Sciatic nerve (tissue), 2 donors: ENCODE data around the gene EHMT1. TPM values are rescaled to one million over a fixed set of nuclear protein-coding genes. Genes with fewer than 3 reads are reported as not detected.

ENCODE experiments used
- ATAC-seq: fragments of 200-7000 bp; cut with Tn5 transposase; one replicate; pipeline ENCODE4 v1.9.1; 2020; ENCODE audit warnings: mild to moderate bottlenecking, moderate library complexity
- DNase-seq: peaks from one replicate; pipeline ENCODE4 v3.0.0-alpha.2; 2020; ENCODE audit warnings: low spot score
- intact Hi-C: fragments of 100-400 bp; cut with DNase I; formaldehyde crosslinking; loops from one replicate; pipeline ENCODE4 v1.14.2; 2022
- total RNA-seq: library from RNA; stranded (reverse); fragmentation: NEBNext Ultra II Directional; extraction: Animal tissue kit (Norgen Biotek cat#: 25700); gene quantifications from one replicate; pipeline ENCODE4 v1.2.1, GENCODE V29; 2021
- donor health status: DM: no; HTN: no; CAD: no.
- donor health status: DM: no; HTN: no; CAD: no.

The EHMT1 gene
- total RNA-seq, 1 donor from 2014 or later: 104 TPM

DNA sequence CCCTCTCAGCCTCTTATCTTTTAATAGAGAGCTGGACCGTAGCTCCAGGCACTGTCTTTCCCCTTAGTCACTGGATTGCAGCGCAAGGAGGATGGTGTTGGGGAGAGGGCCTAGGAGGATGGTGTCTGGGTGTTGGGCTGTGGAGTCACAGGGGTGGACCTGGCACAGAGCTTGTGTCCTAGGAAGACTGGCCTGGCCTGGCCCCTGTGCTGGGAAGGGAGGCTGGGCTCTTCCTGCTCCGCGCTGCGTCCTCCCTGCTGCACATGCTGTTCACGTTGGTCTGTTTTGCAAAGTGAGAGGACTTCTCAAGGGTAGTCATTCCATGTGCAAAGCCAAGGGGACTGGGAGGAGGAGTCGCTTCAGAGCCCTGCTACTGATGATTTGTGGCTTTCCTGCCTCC is 123.9 kb downstream of the EHMT1 start:
- intact Hi-C loops: no loop called here
- ATAC-seq (no peak), DNase-seq (no peak)

DNA sequence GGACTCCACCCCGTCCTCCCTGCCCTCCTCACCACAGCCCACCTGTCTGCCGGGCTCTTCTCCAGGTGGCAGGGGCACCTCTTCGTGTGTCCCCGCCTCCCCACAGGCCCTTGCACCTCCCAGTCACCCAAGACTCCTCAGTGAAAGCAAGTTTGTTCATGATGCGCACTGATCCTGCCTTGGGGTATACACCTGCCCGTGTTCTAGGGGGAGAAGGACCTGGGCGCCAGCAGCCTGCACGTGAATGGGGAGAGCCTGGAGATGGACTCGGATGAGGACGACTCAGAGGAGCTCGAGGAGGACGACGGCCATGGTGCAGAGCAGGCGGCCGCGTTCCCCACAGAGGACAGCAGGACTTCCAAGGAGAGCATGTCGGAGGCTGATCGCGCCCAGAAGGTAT is 124.9 kb downstream of the EHMT1 start:
- intact Hi-C loops: no loop called here
- ATAC-seq: no peak
- no peak for DNase-seq

DNA sequence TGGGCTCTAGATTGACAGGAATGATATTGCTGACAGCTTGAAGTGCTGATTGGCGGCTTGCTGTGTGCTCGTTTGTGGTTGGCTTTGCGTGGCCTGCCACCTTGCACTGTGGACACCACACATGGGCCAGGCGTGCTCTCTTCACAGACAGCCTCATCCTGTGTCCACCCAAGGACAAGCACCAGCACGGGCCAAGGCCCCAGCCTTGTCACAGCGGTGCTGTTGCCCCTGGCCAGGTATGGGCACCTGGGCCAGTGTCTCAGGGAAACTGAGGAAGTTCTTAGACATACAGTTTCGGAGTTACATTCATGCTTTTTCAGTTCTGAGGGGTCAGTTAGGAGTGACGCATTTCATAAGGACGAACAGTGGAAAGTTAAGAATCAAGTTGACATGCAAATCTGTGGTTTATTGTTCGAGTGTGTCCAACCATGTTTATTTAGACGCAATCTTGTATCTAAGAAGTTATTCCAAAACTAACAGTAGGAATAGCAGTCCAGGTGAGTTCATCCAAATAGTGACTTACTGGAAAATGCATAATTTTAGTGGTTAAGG is 125.9 kb downstream of the EHMT1 start:
- intact Hi-C loops: no loop called here
- ATAC-seq: no peak
- DNase-seq: no peak

DNA sequence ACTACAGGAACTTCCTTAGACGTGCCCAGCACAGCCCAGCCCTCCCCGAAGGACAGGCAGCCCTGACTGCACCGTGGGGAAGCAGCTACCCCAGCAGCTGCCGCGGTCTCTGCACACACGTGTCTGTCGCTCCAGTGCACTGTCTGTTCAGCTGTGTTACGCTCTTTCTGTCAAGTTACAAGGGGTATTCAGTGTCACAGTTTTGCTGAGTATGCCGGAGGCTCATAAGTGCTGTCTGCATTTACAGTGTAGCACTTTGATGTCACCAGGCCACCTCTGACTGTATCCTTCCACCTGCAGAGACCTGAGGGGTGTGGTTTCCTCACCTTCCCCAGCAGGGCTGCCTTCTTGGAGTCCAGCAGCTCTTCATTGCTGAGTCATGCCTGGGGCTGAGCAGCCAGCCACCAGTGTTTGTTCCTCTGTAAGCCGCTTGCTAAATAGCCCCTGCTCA is 126.8 kb downstream of the EHMT1 start:
- intact Hi-C loops: no loop called here
- ATAC-seq (no peak), DNase-seq (no peak)

DNA sequence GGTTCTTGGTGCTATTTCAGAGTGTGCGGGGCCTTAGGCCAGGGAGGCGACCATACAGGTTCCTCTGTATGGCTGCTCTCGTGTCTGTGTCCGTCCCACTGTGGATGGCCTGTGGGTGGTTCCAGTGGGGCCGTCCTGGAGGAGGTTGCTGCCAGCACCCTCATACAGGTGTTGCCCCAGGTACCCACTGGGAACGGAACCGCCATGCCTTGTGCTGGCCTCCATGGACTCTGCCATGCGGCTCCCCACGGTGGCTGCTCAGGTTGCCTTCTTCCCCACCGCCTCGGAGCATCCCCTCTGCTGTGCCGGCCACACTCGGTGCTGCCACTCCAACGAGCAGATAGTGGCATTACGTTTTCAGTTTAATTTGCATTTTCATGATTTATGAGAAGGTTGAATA is 129.5 kb downstream of the EHMT1 start:
- intact Hi-C loops: no loop called here
- ATAC-seq (no peak), DNase-seq (no peak)

DNA sequence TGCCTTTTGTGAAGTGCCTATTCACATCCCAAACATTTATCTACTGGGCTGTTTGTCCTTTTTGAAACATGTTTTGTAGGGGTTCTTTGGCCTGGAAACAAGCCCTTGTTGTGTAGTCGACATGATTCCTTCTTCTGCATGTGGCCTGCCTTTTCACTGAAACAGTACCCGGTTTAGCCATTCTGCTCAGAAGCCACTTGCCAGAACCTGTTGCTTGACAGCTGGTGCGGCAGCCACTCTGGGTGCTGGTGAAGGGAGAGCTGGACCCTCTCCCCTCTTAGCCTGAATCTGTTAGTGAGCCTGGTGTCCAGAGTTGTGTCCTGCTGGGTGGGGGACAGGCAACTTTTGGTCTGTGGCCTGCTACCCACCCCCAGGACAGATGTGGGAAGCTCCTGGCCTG is 129.9 kb downstream of the EHMT1 start:
- ATAC-seq (no peak), DNase-seq (no peak)
- intact Hi-C loops: no loop called here

DNA sequence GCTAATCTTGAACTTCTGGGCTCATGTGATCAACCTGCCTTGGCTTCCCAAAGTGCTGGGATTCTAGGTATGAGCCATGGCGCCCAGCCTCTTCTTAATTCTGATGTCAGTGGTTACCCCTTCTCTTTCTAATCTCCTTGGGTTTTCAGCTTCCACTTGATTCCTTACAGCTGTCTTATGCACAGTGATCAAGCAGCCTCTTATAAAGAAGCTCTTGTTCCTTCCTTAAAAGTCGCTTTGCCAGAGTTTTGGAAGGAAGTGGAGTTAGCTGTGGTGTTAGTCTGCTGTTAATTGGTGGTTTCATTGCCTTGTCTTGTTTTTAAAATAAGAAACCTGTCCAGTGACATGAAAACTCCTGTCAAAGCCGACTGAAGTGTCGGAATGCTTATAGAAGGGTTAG is 130.7 kb downstream of the EHMT1 start:
- intact Hi-C loops: no loop called here
- ATAC-seq (peak; percentile 39), DNase-seq (no peak)

DNA sequence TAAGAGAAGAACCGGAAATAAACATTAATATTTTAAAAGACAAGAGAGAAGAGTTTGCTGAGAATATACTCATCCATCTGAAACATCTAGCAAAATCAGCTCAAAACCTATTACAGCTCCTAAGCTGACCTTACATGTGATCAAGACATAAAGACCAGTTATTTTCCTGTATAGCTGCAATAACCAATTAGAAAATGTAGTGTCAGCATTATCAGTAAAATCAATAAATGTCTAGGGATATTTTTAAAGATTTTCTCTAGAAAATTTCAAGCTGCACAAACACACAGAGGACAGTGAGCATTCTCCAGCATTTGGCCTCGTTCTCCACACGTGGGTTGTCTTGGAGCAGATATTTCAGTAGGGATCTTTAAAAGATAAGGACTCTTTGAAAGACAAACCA is 131.2 kb downstream of the EHMT1 start:
- intact Hi-C loops: no loop called here
- no peak for ATAC-seq
- no peak for DNase-seq

DNA sequence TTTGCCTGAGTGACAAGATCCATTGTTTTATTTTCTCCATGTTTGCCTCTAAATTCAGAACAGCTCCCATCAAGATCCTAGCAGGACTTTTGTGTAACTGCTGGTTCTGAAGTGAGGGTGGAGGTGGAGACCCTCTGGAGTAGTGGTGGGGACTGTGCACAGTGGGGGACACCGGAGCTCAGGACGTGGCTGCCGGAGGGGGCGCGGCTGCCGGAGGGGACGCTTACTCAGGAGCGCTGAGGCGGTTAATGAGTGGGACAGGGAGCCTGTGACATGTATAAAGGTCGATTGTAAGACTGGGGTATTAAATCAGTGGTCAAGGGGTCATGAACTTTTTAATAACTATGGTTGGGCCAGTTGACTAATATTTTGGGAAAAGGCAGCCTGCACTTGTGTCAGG is 131.8 kb downstream of the EHMT1 start:
- DNase-seq (no peak), ATAC-seq (no peak)
- intact Hi-C loops: no loop called here

DNA sequence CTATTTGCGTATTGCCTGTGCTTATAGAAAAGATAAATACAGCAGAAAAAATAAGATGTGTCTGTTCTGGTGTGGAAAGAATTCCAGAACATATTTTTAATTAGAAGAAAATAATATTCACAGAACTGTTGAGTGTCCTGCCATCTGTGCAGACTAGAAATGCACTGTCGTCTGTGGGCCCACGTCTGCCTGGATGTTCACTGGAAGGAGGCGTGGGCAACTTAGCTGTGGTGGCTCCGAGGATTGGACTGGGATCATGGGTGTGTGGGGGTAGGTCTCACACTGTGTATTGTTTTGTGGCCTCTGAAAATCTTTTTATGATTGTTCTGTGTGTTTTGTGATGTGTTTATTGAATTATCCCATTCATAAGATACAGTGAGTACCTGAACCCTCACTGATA is 132.8 kb downstream of the EHMT1 start:
- ATAC-seq (no peak), DNase-seq (no peak)
- intact Hi-C loops: no loop called here

DNA sequence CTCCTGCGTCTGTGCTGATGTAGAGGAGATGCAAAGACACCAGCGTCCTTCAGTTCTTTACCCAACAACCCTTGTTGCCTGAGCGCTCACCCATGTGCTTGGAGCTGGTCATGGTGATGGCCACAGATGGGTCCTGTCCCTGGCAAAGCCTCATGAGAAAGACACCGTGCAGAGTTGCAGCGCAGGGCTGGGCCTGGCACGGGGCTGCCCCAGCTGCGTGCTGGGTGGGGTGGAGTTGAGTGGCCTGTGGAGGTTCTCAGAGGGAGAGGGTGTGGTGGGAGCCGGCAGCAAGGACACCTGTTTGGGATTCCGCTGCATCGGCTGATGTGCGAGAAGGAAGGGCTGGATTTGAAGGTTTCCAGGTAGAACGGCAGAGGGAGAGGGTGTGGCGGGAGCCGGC is 133.6 kb downstream of the EHMT1 start:
- DNase-seq (no peak), ATAC-seq (no peak)
- intact Hi-C loops: no loop called here

DNA sequence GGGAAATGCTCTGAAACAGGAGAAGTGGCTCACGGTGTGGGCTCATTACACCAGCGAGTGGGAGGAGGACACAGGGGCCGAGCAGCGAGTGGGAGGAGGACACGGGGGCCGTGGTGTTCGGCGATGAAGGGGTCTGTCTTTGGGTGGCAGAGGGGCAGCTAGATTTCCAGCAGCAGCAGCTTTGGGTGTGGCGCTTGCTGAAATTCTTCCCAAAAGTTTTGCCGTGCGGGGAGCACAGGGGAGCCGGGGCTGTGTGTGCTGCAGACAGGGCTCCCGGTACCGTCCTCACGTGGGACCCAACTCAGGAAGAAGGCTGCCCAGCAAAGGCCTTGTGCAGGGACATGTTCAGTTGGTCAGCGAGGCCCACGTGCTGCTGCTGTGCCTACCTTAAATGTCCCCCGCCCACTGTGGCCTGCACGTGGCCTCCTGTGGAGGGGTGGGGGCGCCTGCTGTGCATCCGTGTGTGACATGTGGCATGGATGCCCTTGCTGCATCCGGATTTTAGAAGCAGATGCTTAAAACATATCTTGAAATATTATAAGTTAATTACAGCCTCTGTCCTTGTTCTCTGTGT is 134.5 kb downstream of the EHMT1 start:
- ATAC-seq (no peak), DNase-seq (no peak)
- intact Hi-C loops: no loop called here

DNA sequence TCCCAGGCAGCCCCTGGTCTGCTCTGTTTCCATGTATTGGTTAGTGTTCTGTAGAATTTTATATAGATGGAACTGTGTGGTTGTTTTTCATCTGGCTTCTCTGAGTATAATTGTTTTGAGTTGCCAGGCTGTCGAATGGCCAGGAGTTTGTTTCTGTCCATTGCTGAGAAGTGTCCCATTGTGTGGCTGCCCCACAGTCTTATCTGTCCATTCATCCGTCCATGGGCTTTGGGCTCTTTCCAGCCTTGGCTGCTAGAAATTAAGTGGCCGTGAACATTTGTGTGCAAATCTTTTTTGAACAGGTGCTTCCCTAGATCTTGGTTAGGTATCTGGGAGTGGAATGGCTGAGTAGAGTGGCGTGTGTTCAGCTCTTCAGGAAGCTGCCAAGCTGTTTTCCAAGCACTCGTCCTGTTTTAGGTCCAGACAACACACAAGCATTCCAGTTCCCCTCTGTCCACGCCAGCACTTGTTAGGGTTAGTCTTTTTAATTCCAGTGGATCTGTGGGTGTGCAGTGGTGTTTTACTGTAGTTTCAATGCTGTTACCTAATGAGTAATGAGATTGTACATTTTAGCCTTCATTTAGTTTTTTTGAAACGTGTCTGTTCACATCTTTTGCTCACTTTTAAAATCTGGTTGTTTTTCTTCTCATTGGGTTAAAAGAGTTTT is 136.6 kb downstream of the EHMT1 start:
- ATAC-seq (no peak), DNase-seq (no peak)
- intact Hi-C loops: no loop called here

DNA sequence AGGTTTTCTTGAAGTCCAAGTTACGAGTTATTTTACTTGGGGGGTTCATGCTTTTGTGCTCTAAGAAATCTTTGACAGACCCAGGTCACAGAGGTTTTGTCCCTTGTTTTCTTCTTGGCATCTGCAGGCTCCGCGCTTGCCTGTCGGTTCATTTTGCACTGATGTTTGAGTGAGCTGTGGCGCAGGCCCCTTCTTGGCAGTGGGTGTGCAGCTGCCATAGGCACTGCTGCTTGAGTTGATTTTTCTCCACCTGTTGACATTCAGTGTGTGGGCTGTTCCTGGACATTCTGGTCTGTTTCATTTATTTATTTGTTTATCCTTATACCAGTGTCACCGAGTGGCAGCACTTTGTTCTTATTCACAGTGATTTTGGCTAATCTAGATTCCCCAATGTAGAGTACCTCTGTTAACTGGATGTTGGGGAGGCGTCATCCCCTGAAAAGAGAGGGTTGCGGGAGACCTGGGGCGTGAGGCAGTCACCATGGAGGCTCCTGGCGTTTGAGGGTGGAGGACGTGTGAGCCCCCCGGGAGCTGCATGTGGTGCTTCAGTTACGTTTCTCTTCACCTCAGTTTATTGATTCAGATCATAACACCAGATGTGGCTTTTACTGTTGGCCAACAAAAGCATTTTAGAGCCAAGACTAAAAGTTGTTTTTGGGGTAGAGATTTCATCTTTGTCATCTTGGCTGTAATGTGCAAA is 137.4 kb downstream of the EHMT1 start:
- DNase-seq: no peak
- peak; percentile 70 for ATAC-seq
- intact Hi-C loops: no loop called here

DNA sequence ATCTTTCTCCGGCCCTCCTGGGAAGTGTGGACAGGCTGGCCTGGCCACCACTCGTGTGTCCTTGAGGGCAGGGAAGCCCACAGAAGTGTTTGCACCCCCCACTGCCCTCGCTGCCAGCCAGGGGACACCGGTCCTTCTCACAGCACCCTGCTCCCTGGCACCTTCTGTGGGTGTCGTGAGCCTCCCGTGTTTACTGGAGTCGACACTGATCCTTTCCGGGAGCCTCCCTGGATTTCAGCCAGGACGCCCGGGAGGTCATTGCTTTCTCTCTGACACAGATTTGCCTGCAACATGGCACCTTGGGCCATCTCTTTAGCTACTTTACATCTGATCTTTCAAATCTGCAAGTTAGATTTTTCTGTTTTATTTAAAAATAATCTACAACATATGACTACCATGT is 138.3 kb downstream of the EHMT1 start:
- no peak for ATAC-seq
- DNase-seq: no peak
- intact Hi-C loops: no loop called here

DNA sequence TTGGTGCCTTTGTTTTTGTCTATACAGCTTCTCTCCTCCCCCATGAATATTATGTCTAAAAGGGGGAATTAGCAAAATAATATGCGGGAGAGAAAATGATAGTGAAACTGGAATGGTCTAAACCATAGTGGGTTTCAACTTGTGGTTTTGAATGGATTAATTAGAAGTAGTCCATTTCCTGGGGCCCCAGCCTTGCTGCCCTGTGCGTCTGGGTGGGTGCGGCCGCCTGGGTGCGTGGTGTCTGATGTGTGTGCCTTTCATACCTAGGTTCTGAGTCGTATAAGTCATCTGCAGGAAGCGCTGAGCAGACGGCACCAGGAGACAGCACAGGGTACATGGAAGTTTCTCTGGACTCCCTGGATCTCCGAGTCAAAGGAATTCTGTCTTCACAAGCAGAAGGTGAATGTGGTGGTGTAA is 138.8 kb downstream of the EHMT1 start:
- intact Hi-C loops: no loop called here
- ATAC-seq (no peak), DNase-seq (no peak)

DNA sequence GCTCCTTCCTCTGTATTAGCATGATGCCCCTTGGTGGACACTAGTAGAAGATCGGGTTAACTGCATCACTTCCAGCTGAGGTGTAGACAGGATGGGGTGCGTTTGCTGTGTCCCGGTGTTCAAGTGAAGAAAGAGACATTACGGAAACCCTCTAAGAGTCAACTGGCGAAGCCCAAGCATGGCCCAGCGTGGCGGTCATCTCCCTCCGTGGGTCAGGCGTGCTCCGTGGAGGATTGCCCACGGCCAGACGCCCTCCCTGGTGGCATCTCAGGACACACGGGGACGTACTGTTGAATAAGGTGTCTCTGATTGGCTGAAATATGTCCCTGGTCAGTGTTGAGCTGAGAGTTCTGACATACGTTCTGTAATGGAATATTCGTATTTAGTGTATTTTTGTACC is 139.3 kb downstream of the EHMT1 start:
- intact Hi-C loops: no loop called here
- DNase-seq (no peak), ATAC-seq (no peak)

DNA sequence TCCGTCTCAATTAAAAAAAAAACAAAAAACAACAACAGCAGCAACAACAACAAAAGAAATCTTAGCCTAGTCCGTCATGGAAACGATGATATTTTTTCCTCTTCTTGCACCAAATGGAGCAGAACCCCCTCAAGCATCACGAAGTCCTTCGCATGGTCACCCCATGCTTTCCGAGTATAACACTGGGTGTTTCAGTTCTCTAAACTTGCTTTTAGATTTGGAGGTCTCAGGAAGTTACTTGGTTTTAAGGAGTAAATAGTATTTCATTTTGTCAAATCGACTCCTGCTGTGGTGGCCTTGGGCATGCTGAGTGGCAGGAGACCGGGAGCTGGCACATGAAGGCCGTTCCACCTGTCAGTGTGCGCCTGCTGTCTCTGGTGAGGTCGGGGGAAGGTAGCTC is 140.3 kb downstream of the EHMT1 start:
- ATAC-seq (no peak), DNase-seq (no peak)
- intact Hi-C loops: no loop called here

DNA sequence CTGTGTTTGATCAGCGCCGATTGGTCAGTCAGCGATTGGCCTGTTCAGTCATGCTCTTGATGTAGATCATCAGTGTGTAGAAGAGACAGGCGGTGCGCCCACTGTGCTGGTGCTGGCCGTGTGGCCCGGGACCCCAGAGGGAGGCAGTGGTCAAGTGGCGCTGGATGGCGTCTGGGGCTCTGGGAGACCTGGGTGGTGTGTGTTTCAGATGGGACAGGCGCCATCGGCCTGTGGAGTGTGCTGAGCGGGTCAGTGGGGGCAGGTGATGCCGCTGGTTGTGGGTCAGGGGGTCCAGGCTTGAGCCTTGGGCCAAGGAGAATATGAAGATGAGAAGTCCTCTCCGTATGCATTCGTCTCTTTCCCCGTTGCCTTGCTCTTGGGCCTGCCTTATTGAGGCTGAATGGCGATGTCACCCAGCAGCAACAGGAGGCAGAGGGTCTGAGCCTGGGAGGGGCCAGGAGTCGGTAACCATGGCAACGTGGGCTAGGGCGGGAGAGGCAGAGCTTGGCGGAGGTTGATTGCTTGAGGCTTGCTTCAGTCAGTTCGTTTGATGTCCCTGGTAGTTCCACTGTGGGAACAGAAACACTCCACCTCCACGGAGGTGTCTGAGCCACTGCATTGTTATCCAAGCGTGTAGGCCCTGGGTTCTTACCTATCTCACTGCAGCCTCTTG is 141.0 kb downstream of the EHMT1 start:
- ATAC-seq: no peak
- intact Hi-C loops: no loop called here
- no peak for DNase-seq

DNA sequence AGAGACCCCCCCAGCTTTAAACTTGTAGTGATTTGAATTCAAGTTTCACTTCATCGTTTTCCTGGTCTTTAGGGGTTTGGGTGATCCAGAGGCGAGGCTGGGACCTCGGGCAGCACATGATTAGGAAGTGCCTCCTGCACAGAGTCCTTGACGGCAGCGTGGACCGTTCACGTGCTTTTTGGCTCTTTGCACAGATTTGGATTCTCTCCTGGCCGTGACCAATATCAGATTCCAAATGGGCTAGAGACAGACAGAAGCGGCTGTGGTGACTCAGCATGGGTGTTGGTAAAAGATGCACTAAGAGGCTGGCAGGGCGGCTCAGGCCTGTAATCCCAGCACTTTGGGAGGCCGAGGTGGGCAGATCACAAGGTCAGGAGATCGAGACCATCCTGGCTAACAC is 141.6 kb downstream of the EHMT1 start:
- intact Hi-C loops: no loop called here
- DNase-seq (no peak), ATAC-seq (peak; percentile 35)
